Measurements from ENCODE around the gene MRPL18. TPM values are rescaled to one million over a fixed set of nuclear protein-coding genes. Genes with fewer than 3 reads are reported as not detected.

The MRPL18 gene
- total and polyA plus RNA-seq, 2 donors (not counting 3 experiments of a cell fraction or from before 2014, with no cell fraction given) = 55.4 to 70.7 TPM

GRCh38 chr6:159805440-159806020 is 15.3 kb downstream of the MRPL18 start:
- intact Hi-C loops (cut with micrococcal nuclease) (no loop called here), dilution Hi-C loops (cut with MboI; ENCODE audit: extremely low pct_ligation_motif_present, low sequenced_read_pairs) (no loop called here)
- Histone ChIP-seq H3K27me3 (ENCODE audit: control insufficient read depth in 2 of 2, insufficient read depth in 2 of 2, low read length in 2 of 2) (no peaks in the 10 kb centered on the region), H3K4me1 (ENCODE audit: control insufficient read depth, extremely low read depth, insufficient read depth, low read length) (no peaks in the 10 kb centered on the region), H3K9me1 (replicated peaks; ENCODE audit: control insufficient read depth, extremely low read depth, insufficient read depth, low read length) (no peaks in the 10 kb centered on the region), H3K9ac (replicated peaks; ENCODE audit: extremely low read depth, insufficient read depth, low read length) (no peak overlapping the region), H3K9me3 (replicated peaks; ENCODE audit: control insufficient read depth, insufficient read depth, low read length) (no peaks in the 10 kb centered on the region), H3K36me3 (ENCODE audit: control insufficient read depth in 2 of 2, extremely low read depth in 1 of 2, insufficient read depth in 2 of 2, low read length in 2 of 2) (no peaks in the 10 kb centered on the region), H3K4me3 (replicated peaks in 1 of 3; ENCODE audit: insufficient read depth in 1 of 3, low read depth in 1 of 3, low read length in 3 of 3) (no peak overlapping the region), H2AFZ (ENCODE audit: low read depth, low read length) (no peak overlapping the region), H3K27ac (ENCODE audit: insufficient read depth, low read depth, low read length) (no peak overlapping the region), H4K20me1 (replicated peaks; ENCODE audit: control insufficient read depth, extremely low read depth, insufficient read depth, low read length) (no peaks in the 10 kb centered on the region), H3K4me2 (ENCODE audit: insufficient read depth, low read length) (no peak overlapping the region), H3K79me2 (ENCODE audit: control insufficient read depth, insufficient read depth, low read length) (no peaks in the 10 kb centered on the region)
- POLR2A ChIA-PET = no interaction called here
- no peak for FAIRE-seq
- CTCF ChIA-PET = interaction anchor here (1.7 kb wide), 1 partner anchor 45 kb away, joined by 3 read pairs; no protein-coding TSS in a partner anchor
- no peak for DNase-seq (ENCODE audit: low read depth, low spot score)
- TF ChIP-seq, protein P1, sequence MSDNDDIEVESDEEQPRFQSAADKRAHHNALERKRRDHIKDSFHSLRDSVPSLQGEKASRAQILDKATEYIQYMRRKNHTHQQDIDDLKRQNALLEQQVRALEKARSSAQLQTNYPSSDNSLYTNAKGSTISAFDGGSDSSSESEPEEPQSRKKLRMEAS (IDR thresholded peaks at IDR 0.05; ENCODE audit: insufficient read depth, insufficient read length) = no peak
- TF ChIP-seq POLR2AphosphoS5 (IDR thresholded peaks at IDR 0.05; ENCODE audit: insufficient read depth, low read depth, low read length) (no peak), MYC (IDR thresholded peaks at IDR 0.05; ENCODE audit: low read depth, low read length) (no peak), GATA2 (IDR thresholded peaks at IDR 0.05; ENCODE audit: insufficient read depth, insufficient read length, low read depth, low read length) (no peak)
- BruUV-seq (replicated peaks) = no TSS peak

GRCh38 chr6:159806021-159806458 is 15.8 kb downstream of the MRPL18 start:
- Histone ChIP-seq H4K20me1 (replicated peaks; ENCODE audit: control insufficient read depth, extremely low read depth, insufficient read depth, low read length) (no peaks in the 10 kb centered on the region), H3K9me3 (replicated peaks; ENCODE audit: control insufficient read depth, insufficient read depth, low read length) (no peaks in the 10 kb centered on the region), H3K27ac (ENCODE audit: insufficient read depth, low read depth, low read length) (no peak overlapping the region), H3K4me1 (ENCODE audit: control insufficient read depth, extremely low read depth, insufficient read depth, low read length) (no peaks in the 10 kb centered on the region), H3K36me3 (ENCODE audit: control insufficient read depth in 2 of 2, extremely low read depth in 1 of 2, insufficient read depth in 2 of 2, low read length in 2 of 2) (no peaks in the 10 kb centered on the region), H3K4me3 (replicated peaks in 1 of 3; ENCODE audit: insufficient read depth in 1 of 3, low read depth in 1 of 3, low read length in 3 of 3) (no peak overlapping the region), H3K27me3 (ENCODE audit: control insufficient read depth in 2 of 2, insufficient read depth in 2 of 2, low read length in 2 of 2) (no peaks in the 10 kb centered on the region), H3K79me2 (ENCODE audit: control insufficient read depth, insufficient read depth, low read length) (no peaks in the 10 kb centered on the region), H3K4me2 (ENCODE audit: insufficient read depth, low read length) (no peak overlapping the region), H3K9me1 (replicated peaks; ENCODE audit: control insufficient read depth, extremely low read depth, insufficient read depth, low read length) (no peaks in the 10 kb centered on the region), H2AFZ (ENCODE audit: low read depth, low read length) (no peak overlapping the region), H3K9ac (replicated peaks; ENCODE audit: extremely low read depth, insufficient read depth, low read length) (no peak overlapping the region)
- no TSS peak for BruUV-seq (replicated peaks)
- TF ChIP-seq JUN (IDR thresholded peaks at IDR 0.05; ENCODE audit: borderline replicate concordance, insufficient read depth, insufficient read length, low read depth) (no peak), MYC (IDR thresholded peaks at IDR 0.05; ENCODE audit: low read depth, low read length) (no peak), FOS (IDR thresholded peaks at IDR 0.05; ENCODE audit: borderline replicate concordance, insufficient read depth, low read length) (no peak)
- DNase-seq (ENCODE audit: low read depth, low spot score) (no peak), FAIRE-seq (no peak)
- ChIA-PET POLR2A (no interaction called here), CTCF (interaction anchor here (1.7 kb wide), 1 partner anchor 46 kb away, joined by 3 read pairs; no protein-coding TSS in a partner anchor)
- intact Hi-C loops (cut with micrococcal nuclease) = no loop called here
- dilution Hi-C loops (cut with MboI; ENCODE audit: extremely low pct_ligation_motif_present, low sequenced_read_pairs) = no loop called here

All from endothelial cell of umbilical vein (primary cell).